Activated CD4-positive, alpha-beta T cell treated with anti-CD3 and anti-CD28 coated beads, Interleukin-2, Interleukin-6, amounts not matched to agents 100 ng/mL and 50 ng/mL, durations not matched to agents 16 hours and 8 hours (primary cell): ENCODE results near the gene LSM11.
"Not testable (repeated sequence)": the region's sequence is repeated elsewhere in the genome, so short reads cannot be mapped to it uniquely, and the experiment has no call there.

Experiments used
- DNase-seq: peaks from one replicate; pipeline ENCODE4 v3.0.0-alpha.2; 2020

The LSM11 gene

GRCh38 chr5:157743163-157744050 is at the start of gene LSM11:
LSM11 (plus strand) TSS chr5:157743712; CDS start chr5:157743751, 39 bp downstream.
- DNase-seq, result peak; percentile 94

GRCh38 chr5:157693816-157694215 is 49.7 kb upstream of the LSM11 start:
- DNase-seq, result not testable (repeated sequence)

GRCh38 chr5:157696154-157696553 is 47.4 kb upstream of the LSM11 start:
- DNase-seq, result not testable (repeated sequence)

- not testable (repeated sequence) for DNase-seq
Observed at GRCh38 chr5:157698674-157699073, 44.8 kb upstream of the LSM11 start.

GRCh38 chr5:157703736-157704135 is 39.8 kb upstream of the LSM11 start:
- no peak for DNase-seq

GRCh38 chr5:157708866-157709265 is 34.6 kb upstream of the LSM11 start:
- no peak for DNase-seq

- DNase-seq, result no peak
Observed at GRCh38 chr5:157709346-157709745, 34.2 kb upstream of the LSM11 start.

- no peak for DNase-seq
Observed at GRCh38 chr5:157710431-157710830, 33.1 kb upstream of the LSM11 start.

GRCh38 chr5:157710882-157711281 is 32.6 kb upstream of the LSM11 start:
- DNase-seq, result peak; percentile 47

- DNase-seq, result no peak
Observed at GRCh38 chr5:157713830-157714595, 29.5 kb upstream of the LSM11 start.

- no peak for DNase-seq
Observed at GRCh38 chr5:157714596-157714864, 29.0 kb upstream of the LSM11 start.

- DNase-seq, result peak; percentile 69
Observed at GRCh38 chr5:157718519-157718918, 25.0 kb upstream of the LSM11 start.

- no peak for DNase-seq
Observed at GRCh38 chr5:157719245-157719644, 24.3 kb upstream of the LSM11 start.

GRCh38 chr5:157721159-157721558 is 22.4 kb upstream of the LSM11 start:
- DNase-seq, result no peak

GRCh38 chr5:157722895-157723294 is 20.6 kb upstream of the LSM11 start:
- DNase-seq, result not testable (repeated sequence)

GRCh38 chr5:157726607-157727006 is 16.9 kb upstream of the LSM11 start:
- DNase-seq, result not testable (repeated sequence)

GRCh38 chr5:157727858-157728257 is 15.7 kb upstream of the LSM11 start:
- not testable (repeated sequence) for DNase-seq

- DNase-seq, result no peak
Observed at GRCh38 chr5:157729858-157730257, 13.7 kb upstream of the LSM11 start.

- no peak for DNase-seq
Observed at GRCh38 chr5:157730900-157731271, 12.6 kb upstream of the LSM11 start.

GRCh38 chr5:157731272-157732129 is 12.0 kb upstream of the LSM11 start, which contains the start of gene THG1L:
THG1L (plus strand) TSS chr5:157731420; CDS start chr5:157731441, 21 bp downstream.
- peak; percentile 99 for DNase-seq

- DNase-seq, result no peak
Observed at GRCh38 chr5:157732130-157732514, 11.4 kb upstream of the LSM11 start.

GRCh38 chr5:157732596-157733262 is 10.8 kb upstream of the LSM11 start:
- no peak for DNase-seq

GRCh38 chr5:157734436-157734835 is 9.1 kb upstream of the LSM11 start:
- no peak for DNase-seq
